Measurements from ENCODE around the gene NUTF2.

DNA sequence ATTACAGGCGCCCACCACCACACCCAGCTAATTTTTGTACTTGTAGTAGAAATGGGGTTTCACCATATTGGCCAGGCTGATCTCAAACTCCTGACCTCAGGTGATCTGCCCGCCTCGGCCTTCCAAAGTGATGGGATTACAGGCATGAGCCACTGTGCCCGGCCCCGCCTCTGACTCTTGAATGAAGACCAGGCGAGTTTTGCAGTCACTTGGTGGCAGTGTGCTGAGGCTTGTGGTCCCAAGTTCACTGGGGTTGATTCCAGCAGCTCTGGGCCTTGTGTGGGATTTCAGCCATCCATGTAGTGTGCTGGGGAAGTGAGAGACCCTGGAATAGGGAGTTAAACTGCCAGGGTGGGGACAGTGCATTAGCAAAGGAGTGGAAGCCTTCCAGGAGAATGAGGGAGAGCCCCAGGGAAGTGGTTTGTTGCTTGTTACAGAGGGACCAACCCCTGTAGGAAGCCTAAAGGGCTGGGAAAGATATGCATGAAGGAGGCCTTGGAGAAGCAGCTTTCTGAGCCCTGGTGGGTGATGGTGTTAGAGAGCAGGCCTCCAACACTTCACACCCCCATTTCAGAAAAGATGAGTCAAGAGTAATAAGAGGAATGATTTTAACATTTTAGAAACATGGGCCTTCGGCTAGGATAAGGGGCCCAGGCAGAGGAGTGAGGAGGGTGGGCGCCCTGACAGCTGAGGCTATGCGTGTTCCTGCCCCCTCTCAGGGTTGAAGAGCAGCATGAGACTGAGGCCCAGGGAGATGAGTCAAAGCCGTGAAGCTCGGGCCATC is 60.9 kb downstream of the NUTF2 start:
- TF ChIP-seq, protein P1, sequence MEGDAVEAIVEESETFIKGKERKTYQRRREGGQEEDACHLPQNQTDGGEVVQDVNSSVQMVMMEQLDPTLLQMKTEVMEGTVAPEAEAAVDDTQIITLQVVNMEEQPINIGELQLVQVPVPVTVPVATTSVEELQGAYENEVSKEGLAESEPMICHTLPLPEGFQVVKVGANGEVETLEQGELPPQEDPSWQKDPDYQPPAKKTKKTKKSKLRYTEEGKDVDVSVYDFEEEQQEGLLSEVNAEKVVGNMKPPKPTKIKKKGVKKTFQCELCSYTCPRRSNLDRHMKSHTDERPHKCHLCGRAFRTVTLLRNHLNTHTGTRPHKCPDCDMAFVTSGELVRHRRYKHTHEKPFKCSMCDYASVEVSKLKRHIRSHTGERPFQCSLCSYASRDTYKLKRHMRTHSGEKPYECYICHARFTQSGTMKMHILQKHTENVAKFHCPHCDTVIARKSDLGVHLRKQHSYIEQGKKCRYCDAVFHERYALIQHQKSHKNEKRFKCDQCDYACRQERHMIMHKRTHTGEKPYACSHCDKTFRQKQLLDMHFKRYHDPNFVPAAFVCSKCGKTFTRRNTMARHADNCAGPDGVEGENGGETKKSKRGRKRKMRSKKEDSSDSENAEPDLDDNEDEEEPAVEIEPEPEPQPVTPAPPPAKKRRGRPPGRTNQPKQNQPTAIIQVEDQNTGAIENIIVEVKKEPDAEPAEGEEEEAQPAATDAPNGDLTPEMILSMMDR (IDR thresholded peaks at IDR 0.05 in 4 of 5, conservative IDR thresholded peaks at IDR 0.05 in 1 of 5): no peak
- no peak for TF ChIP-seq POLR2A (IDR thresholded peaks at IDR 0.05)
